Measurements from ENCODE around the gene TBP.

The TBP gene

DNA sequence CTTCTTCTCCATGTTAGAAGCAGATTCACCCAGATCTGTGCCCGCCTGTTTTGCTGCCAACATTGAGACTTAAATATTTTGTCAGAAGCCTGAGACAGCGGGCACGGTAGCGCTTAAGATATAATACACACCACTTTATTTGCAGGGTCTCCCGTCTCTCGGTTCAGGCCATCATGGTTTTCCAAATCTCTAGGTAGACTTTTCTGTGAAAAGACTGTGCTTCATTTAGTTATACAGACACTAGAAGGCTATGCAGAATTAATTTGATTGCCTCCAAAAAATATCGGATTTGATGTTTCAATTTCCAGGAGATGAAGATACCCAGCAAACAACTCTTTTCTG is 598 bp downstream of the TBP start:
- H2AFZ ChIP-seq (ENCODE audit: low read depth, low read length) = peak overlapping the region; percentile 71
- H3K9ac ChIP-seq (ENCODE audit: low read depth, low read length) = peak overlapping the region; percentile 78
- peaks cover 94% of the 10 kb centered on the region for H3K79me2 ChIP-seq (ENCODE audit: insufficient read depth, low read length)
- peaks cover 53% of the 10 kb centered on the region for H3K4me1 ChIP-seq (ENCODE audit: insufficient read depth, low read length)
- peak overlapping the region; percentile 90 to 91 for H3K4me3 ChIP-seq (ENCODE audit: low read depth in 1 of 2, low read length in 2 of 2)
- TF ChIP-seq, protein P1, sequence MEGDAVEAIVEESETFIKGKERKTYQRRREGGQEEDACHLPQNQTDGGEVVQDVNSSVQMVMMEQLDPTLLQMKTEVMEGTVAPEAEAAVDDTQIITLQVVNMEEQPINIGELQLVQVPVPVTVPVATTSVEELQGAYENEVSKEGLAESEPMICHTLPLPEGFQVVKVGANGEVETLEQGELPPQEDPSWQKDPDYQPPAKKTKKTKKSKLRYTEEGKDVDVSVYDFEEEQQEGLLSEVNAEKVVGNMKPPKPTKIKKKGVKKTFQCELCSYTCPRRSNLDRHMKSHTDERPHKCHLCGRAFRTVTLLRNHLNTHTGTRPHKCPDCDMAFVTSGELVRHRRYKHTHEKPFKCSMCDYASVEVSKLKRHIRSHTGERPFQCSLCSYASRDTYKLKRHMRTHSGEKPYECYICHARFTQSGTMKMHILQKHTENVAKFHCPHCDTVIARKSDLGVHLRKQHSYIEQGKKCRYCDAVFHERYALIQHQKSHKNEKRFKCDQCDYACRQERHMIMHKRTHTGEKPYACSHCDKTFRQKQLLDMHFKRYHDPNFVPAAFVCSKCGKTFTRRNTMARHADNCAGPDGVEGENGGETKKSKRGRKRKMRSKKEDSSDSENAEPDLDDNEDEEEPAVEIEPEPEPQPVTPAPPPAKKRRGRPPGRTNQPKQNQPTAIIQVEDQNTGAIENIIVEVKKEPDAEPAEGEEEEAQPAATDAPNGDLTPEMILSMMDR (IDR thresholded peaks at IDR 0.05; ENCODE audit: borderline replicate concordance, extremely low read depth, low read length, poor library complexity, severe bottlenecking) = no peak
- no peak for TF ChIP-seq EZH2 (IDR thresholded peaks at IDR 0.05; ENCODE audit: borderline replicate concordance, low read depth, low read length, severe bottlenecking)
- peak overlapping the region; percentile 76 for H3K4me2 ChIP-seq (ENCODE audit: insufficient read depth, low read length)
- H3K27ac ChIP-seq (ENCODE audit: low read length) = peak overlapping the region; percentile 77
- peaks cover 42% of the 10 kb centered on the region for H4K20me1 ChIP-seq (ENCODE audit: insufficient read depth, low read length)
- no peaks in the 10 kb centered on the region for H3K27me3 ChIP-seq (ENCODE audit: insufficient read depth, low read length, poor library complexity)
- peaks cover 45% of the 10 kb centered on the region for H3K36me3 ChIP-seq (ENCODE audit: insufficient read depth, low read length)
- DNase-seq (no peak), ATAC-seq (ENCODE audit: insufficient read depth, low read depth) (no peak)
- H3K9me3 ChIP-seq (ENCODE audit: insufficient read depth, low read length, severe bottlenecking) = no peaks in the 10 kb centered on the region

DNA sequence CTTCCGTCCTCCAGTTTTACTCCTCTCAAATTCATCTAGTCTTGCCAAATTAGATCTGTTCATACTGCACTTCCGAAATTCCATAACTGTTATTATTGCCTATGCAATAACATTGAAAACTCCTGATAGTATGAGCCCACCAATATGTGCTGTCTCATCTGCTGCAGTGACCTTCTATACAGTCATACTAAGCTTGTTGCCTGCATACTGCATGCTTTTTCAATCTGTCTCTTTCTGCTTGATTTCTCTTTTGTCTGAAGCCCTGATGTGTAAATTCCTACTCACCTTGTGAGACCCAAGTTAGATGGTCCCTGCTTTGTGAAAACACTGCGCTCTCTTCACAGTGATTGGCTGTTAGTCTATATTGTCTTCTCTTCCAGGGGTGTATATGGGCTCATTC is 1.1 kb downstream of the TBP start:
- H3K4me2 ChIP-seq (ENCODE audit: insufficient read depth, low read length) = peak overlapping the region; percentile 76
- peaks cover 45% of the 10 kb centered on the region for H3K36me3 ChIP-seq (ENCODE audit: insufficient read depth, low read length)
- H3K79me2 ChIP-seq (ENCODE audit: insufficient read depth, low read length) = peaks cover 94% of the 10 kb centered on the region
- H3K27ac ChIP-seq (ENCODE audit: low read length) = peak overlapping the region; percentile 17; the same call in 1 of the 2 replicates
- peaks cover 37% of the 10 kb centered on the region for H4K20me1 ChIP-seq (ENCODE audit: insufficient read depth, low read length)
- no peak for ATAC-seq (ENCODE audit: insufficient read depth, low read depth)
- no peaks in the 10 kb centered on the region for H3K27me3 ChIP-seq (ENCODE audit: insufficient read depth, low read length, poor library complexity)
- TF ChIP-seq EZH2 (IDR thresholded peaks at IDR 0.05; ENCODE audit: borderline replicate concordance, low read depth, low read length, severe bottlenecking) = no peak
- TF ChIP-seq, protein P1 (IDR thresholded peaks at IDR 0.05; ENCODE audit: borderline replicate concordance, extremely low read depth, low read length, poor library complexity, severe bottlenecking) = no peak
- H2AFZ ChIP-seq (ENCODE audit: low read depth, low read length) = no peak overlapping the region
- peak overlapping the region; percentile 78 for H3K9ac ChIP-seq (ENCODE audit: low read depth, low read length)
- DNase-seq = no peak
- H3K4me3 ChIP-seq (ENCODE audit: low read depth in 1 of 2, low read length in 2 of 2) = peak overlapping the region; percentile 90 to 91; a peak in 3 of 4 replicates
- peaks cover 47% of the 10 kb centered on the region for H3K4me1 ChIP-seq (ENCODE audit: insufficient read depth, low read length)
- H3K9me3 ChIP-seq (ENCODE audit: insufficient read depth, low read length, severe bottlenecking) = no peaks in the 10 kb centered on the region

GRCh38 chr6:170561555-170561954 is 7.4 kb downstream of the TBP start:
- peaks cover 85% of the 10 kb centered on the region for H3K36me3 ChIP-seq (ENCODE audit: insufficient read depth, low read length)

More at GRCh38 chr6:170561555-170561954, 7.4 kb downstream of the TBP start:
- DNase-seq = no peak
- Histone ChIP-seq H3K79me2 (ENCODE audit: insufficient read depth, low read length) (peaks cover 60% of the 10 kb centered on the region), H3K27ac (ENCODE audit: low read length) (no peak overlapping the region), H3K9me3 (ENCODE audit: insufficient read depth, low read length, severe bottlenecking) (no peaks in the 10 kb centered on the region), H4K20me1 (ENCODE audit: insufficient read depth, low read length) (peaks cover 7% of the 10 kb centered on the region; the same call in 1 of the 2 replicates), H2AFZ (ENCODE audit: low read depth, low read length) (no peak overlapping the region), H3K27me3 (ENCODE audit: insufficient read depth, low read length, poor library complexity) (no peaks in the 10 kb centered on the region), H3K4me1 (ENCODE audit: insufficient read depth, low read length) (peaks cover 11% of the 10 kb centered on the region; the same call in 1 of the 2 replicates), H3K4me2 (ENCODE audit: insufficient read depth, low read length) (no peak overlapping the region), H3K9ac (ENCODE audit: low read depth, low read length) (no peak overlapping the region), H3K4me3 (ENCODE audit: low read depth in 1 of 2, low read length in 2 of 2) (no peak overlapping the region)
- ATAC-seq (ENCODE audit: insufficient read depth, low read depth) = no peak
- TF ChIP-seq EZH2 (IDR thresholded peaks at IDR 0.05; ENCODE audit: borderline replicate concordance, low read depth, low read length, severe bottlenecking) = no peak
- TF ChIP-seq, protein P1 (IDR thresholded peaks at IDR 0.05; ENCODE audit: borderline replicate concordance, extremely low read depth, low read length, poor library complexity, severe bottlenecking) = no peak
